GM11168 (cell line): ENCODE results near the gene ZBTB47.

Experiments
- in situ Hi-C: fragments of 300-500 bp; cut with MboI; formaldehyde crosslinking; loops from one replicate; pipeline ENCODE4 v1.12.0; 2022; ENCODE audit warnings: low sequenced_read_pairs; ENCODE audit not compliant: unreplicated experiment

ZBTB47 gene

GRCh38 chr3:42652251-42652610, 1.3 kb upstream of the ZBTB47 start:
- in situ Hi-C loops, result no loop called here

GRCh38 chr3:42652611-42653302, 740 bp upstream of the ZBTB47 start:
- in situ Hi-C loops, result no loop called here

- in situ Hi-C loops, result no loop called here
These were observed 266 bp upstream of the ZBTB47 start for GRCh38 chr3:42653303-42653559.

- in situ Hi-C loops, result no loop called here
These were observed 1.1 kb downstream of the ZBTB47 start for GRCh38 chr3:42654331-42655201.

- in situ Hi-C loops, result no loop called here
These were observed 1.9 kb downstream of the ZBTB47 start for GRCh38 chr3:42655331-42655888.

DNA sequence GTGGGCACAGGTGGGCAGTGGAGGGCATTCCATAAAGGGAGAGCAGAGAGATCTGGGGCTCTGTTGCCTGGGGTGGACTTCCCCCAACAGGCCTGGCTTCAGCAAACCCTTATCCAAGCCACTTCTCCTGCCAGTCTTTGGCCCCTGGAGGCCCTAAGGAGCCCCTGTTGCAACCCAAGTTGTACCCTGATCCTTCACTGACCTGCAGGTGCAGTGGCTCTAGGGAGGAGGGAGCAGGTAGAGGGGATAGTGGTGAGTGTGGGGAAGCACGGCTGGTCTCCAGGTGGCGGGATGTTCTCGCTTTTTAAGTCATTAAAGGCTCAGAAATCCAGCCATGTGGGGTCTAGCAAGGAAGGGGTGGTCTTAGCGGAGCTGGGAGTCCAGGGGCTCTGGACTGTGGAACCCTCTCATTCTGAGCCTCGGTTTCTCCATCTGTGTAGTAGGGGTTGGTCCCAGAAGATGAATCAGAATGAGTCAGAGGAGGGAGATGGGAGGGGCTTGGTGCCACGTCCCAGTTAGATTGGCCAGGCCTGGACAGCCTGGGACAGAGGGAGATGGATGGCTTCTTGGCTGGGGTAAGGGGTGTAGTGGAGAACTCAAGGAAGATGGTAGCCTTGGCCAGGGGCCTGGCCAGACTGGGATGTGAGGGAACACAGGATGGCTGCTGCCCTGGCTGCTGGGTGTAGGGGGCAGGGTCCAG, 2.6 kb downstream of the ZBTB47 start:
- in situ Hi-C loops, result no loop called here

GRCh38 chr3:42656680-42657610, 3.4 kb downstream of the ZBTB47 start:
- in situ Hi-C loops, result no loop called here

GRCh38 chr3:42657675-42658074, 4.2 kb downstream of the ZBTB47 start:
- in situ Hi-C loops, result no loop called here

- in situ Hi-C loops, result no loop called here
These were observed 4.7 kb downstream of the ZBTB47 start for GRCh38 chr3:42658091-42658770.

GRCh38 chr3:42658771-42659390, 5.4 kb downstream of the ZBTB47 start:
- in situ Hi-C loops, result no loop called here

DNA sequence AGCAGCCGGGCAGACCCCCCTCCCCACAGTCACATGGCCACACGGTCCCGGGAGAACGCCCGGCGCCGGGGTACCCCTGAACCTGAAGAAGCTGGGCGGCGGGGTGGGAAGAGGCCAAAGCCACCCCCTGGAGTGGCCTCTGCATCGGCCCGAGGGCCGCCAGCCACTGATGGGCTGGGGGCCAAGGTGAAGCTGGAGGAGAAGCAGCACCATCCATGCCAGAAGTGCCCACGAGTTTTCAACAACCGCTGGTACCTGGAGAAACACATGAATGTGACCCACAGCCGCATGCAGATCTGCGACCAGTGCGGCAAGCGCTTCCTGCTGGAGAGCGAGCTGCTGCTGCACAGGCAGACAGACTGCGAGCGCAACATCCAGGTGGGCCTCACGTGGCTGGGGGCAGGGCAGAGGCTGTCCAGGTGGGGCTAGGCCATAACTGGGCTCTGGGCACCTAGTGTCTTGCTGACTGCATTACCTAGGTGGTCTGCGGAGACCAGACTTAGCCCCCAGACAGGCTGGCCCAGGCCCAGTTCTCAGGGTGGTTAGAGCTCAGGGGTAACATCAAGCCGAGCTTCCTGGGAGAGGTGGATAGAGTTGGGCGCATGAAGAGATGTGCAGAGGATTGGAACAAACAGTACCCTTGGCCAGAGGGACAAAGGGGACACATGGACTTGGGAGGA, 6.1 kb downstream of the ZBTB47 start:
- in situ Hi-C loops, result no loop called here

DNA sequence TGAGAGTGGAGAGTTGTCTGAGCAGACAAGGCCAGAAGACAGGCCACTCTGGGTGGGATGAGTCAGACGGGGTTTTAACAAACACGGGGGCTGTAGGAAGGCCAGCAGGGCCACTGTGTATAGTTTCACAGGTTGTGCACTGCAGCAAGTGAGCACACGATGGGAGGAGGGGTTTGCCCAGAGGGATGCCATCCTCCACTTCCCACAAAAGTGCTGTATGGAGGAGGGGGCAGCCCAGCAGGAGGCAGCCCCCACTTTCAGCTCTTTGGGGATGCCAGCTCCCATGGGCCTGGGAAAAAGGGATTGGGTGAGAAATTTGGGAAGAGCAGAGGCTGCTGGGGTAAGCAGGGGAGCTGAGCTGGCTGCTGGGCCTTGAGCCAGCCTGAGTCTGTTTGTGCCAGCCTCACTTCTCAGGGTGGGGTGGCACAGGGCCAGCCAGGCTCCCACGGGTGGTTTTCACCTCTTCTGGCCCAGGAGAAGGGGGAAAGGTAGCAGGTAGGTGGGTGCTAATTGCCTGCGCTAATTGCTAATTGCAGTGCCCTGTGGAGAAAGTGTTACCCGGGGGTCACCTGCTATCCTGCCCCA, 6.7 kb downstream of the ZBTB47 start:
- in situ Hi-C loops, result no loop called here

GRCh38 chr3:42660898-42661297, 7.4 kb downstream of the ZBTB47 start:
- in situ Hi-C loops, result no loop called here

DNA sequence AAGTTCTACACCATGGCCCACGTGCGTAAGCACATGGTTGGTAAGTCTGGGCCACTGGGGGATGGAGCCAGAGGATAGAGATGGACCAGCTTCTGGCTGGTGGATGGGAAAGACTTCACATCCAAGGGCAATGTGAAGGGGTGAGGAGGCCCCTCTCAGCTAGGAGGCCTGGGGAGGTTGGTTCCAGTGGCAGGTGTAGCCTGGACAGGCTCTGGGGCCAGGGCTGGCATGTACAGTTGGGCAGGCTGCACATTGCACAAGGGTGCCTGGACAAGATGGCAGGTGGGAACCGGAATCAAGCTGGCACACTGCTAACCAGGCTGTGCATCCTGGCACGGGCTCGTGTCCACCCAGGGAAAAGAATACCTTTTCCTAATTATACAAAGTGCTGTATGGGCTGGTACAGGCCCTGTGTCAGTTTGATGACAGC, 8.1 kb downstream of the ZBTB47 start:
- in situ Hi-C loops, result no loop called here

- in situ Hi-C loops, result no loop called here
These were observed 8.7 kb downstream of the ZBTB47 start for GRCh38 chr3:42662037-42662812.

- in situ Hi-C loops, result no loop called here
These were observed 9.5 kb downstream of the ZBTB47 start for GRCh38 chr3:42662813-42663535.
